Mesodermal cell (in vitro differentiated cells): Measurements from ENCODE around the gene TSEN34.
"Not testable (repeated sequence)": the region's sequence is repeated elsewhere in the genome, so short reads cannot be mapped to it uniquely, and the experiment has no call there.

Experiments
- H3K27ac ChIP-seq: 2 replicates; pipeline ENCODE4 v1.7.0; 2013; ENCODE audit warnings: mild to moderate bottlenecking, low read depth, low read length, moderate library complexity; ENCODE audit not compliant: severe bottlenecking
- H3K36me3 ChIP-seq: 2 replicates; pipeline ENCODE4 v1.7.1; 2013; ENCODE audit warnings: mild to moderate bottlenecking, low read length, moderate library complexity; ENCODE audit not compliant: control insufficient read depth, insufficient read depth
- H3K4me1 ChIP-seq: one replicate; pipeline ENCODE4 v1.7.1; 2013; ENCODE audit warnings: mild to moderate bottlenecking, low read length; ENCODE audit not compliant: insufficient read depth, control insufficient read depth, poor library complexity, severe bottlenecking
- H3K4me3 ChIP-seq: 2 replicates; pipeline ENCODE4 v1.7.0; 2013; ENCODE audit warnings: low read length, control low read depth, mild to moderate bottlenecking; ENCODE audit not compliant: insufficient read depth, poor library complexity, severe bottlenecking; ENCODE audit errors: extremely low read depth
- H3K9me3 ChIP-seq: 2 replicates; pipeline ENCODE4 v1.7.1; 2013; ENCODE audit warnings: mild to moderate bottlenecking, low read length, moderate library complexity; ENCODE audit not compliant: control insufficient read depth
- WGBS, 2 experiments: methylation state at CpG; one replicate each; pipeline ENCODE4 v1.1.5; 2013; ENCODE audit warnings: missing lambda C conversion rate in 2 of 2; ENCODE audit not compliant: insufficient coverage in 2 of 2; 5-methylcytosine and 5-hydroxymethylcytosine counted together

Gene TSEN34

DNA sequence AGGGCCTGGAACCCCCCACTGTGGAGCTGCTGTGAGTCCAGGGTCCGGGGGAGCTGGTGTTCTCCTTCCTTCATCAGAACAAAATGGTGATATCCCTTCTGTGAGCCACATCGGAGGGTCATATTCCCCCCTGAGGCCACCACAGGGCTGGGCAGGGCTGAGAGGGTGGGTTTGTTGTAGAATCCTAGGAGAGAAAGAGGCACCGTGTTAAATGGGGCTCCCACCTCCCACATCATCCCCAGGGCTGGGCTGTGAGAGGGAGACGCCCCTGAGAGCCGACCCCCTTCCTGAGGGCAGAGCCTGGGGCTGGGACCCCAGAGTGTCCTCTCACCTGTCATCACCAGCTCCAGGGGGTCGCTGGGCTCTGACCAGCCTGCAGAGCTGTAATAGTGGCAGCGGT, 30.8 kb downstream of the TSEN34 start:
- H3K27ac ChIP-seq, H3K4me1 ChIP-seq, H3K36me3 ChIP-seq, H3K9me3 ChIP-seq, H3K4me3 ChIP-seq: not testable (repeated sequence)
- no CpG with 5 or more reads among the region's 7 CpGs for WGBS, 2 experiments

- not testable (repeated sequence) for H3K27ac ChIP-seq, H3K4me3 ChIP-seq, H3K9me3 ChIP-seq, H3K36me3 ChIP-seq, H3K4me1 ChIP-seq
- 75 to 87% methylated on average over 3 to 4 of the region's 16 CpGs for WGBS, 2 experiments
Measured at GRCh38 chr19:54222474-54223276, 31.6 kb downstream of the TSEN34 start, which contains the start of gene LILRB3. Gene LILRB3, minus strand, starts transcription at chr19:54223007. Its CDS starts 31 bp downstream, at chr19:54222976.

GRCh38 chr19:54223277-54223936, 32.3 kb downstream of the TSEN34 start:
- 69 to 81% methylated on average over 5 to 7 of the region's 14 CpGs for WGBS, 2 experiments
- not testable (repeated sequence) for H3K4me1 ChIP-seq, H3K9me3 ChIP-seq, H3K36me3 ChIP-seq, H3K27ac ChIP-seq, H3K4me3 ChIP-seq

DNA sequence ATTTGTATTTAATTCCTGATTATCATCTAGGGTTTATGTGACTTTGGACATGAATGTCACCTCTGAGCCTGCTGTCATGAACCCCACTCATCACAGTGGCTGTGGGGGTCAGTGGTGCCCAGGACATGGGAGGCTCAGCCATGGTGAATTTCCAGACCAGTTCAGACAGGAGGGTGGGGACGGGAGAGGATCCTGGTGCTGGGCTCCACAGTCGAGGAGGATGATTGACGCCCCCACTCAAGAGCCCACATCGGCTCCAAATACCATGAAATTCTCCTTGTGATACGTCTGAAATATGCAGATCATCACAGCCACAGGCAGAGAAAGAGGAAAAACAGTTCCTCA, 32.8 kb downstream of the TSEN34 start:
- H3K4me1 ChIP-seq, H3K27ac ChIP-seq, H3K9me3 ChIP-seq, H3K4me3 ChIP-seq, H3K36me3 ChIP-seq: not testable (repeated sequence)
- WGBS, 2 experiments = 95% methylated on average over 3 of the region's 5 CpGs; no CpG with 5 or more reads in 1 of the 2 experiments

- H3K4me3 ChIP-seq, H3K4me1 ChIP-seq, H3K36me3 ChIP-seq, H3K27ac ChIP-seq: not testable (repeated sequence)
- H3K9me3 ChIP-seq = peaks cover 11% of the 10 kb centered on the region
- WGBS, 2 experiments = 82 to 95% methylated on average over 3 to 7 of the region's 10 CpGs
Measured at GRCh38 chr19:54224619-54225018, 33.5 kb downstream of the TSEN34 start.

DNA sequence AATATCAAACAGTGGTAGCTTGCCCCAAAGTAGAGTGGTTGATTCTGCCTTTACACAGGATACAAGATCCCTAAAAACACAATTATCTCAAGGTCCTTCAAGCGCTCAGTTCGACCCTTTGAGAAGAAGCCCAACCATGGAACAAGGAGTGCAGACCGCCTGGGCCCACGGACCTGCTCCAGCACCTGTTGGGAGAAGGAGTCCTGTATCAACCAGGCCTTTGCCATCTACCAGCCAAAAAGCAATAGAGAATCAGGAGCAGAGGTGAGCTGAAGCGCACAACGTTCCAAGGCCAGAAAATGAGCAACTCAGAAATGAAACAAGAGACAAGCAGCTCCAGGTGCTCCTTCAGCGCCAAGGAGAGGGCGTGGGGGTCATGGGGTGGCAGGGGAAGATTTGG, 38.0 kb downstream of the TSEN34 start:
- H3K4me3 ChIP-seq = no peak overlapping the region
- H3K9me3 ChIP-seq = peaks cover 11% of the 10 kb centered on the region
- no peaks in the 10 kb centered on the region for H3K36me3 ChIP-seq
- no peak overlapping the region for H3K27ac ChIP-seq
- WGBS, 2 experiments = 90 to 95% methylated on average over 6 of the region's 8 CpGs
- no peaks in the 10 kb centered on the region for H3K4me1 ChIP-seq

DNA sequence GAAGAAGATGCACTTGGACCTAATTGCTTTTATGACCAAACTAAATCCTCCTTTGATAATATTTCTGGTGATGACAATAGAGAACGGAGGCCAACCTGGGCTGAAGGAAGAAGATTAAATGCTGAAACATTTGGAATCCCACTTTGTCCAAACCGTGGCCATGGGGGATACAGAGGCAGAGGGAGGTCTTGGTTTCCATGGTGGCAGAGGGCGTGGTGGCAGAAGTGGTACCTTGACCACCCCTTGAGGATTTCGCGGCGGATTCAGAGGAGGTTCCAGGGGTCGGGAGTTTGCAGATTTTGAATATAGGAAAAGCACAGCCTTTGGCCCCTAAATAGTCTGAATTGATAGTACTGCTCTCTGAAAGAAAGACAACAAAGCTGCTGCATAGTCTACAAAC, 38.9 kb downstream of the TSEN34 start:
- Histone ChIP-seq H3K4me3 (no peak overlapping the region), H3K4me1 (no peaks in the 10 kb centered on the region), H3K27ac (no peak overlapping the region), H3K9me3 (peaks cover 18% of the 10 kb centered on the region), H3K36me3 (no peaks in the 10 kb centered on the region)
- 90 to 91% methylated on average over 7 of the region's 7 CpGs for WGBS, 2 experiments

GRCh38 chr19:54231077-54231931, 40.2 kb downstream of the TSEN34 start:
- 15 to 16% methylated on average over 16 of the region's 21 CpGs for WGBS, 2 experiments
- Histone ChIP-seq H3K4me3 (no peak overlapping the region), H3K36me3 (no peaks in the 10 kb centered on the region), H3K9me3 (peaks cover 18% of the 10 kb centered on the region), H3K27ac (no peak overlapping the region), H3K4me1 (no peaks in the 10 kb centered on the region)

DNA sequence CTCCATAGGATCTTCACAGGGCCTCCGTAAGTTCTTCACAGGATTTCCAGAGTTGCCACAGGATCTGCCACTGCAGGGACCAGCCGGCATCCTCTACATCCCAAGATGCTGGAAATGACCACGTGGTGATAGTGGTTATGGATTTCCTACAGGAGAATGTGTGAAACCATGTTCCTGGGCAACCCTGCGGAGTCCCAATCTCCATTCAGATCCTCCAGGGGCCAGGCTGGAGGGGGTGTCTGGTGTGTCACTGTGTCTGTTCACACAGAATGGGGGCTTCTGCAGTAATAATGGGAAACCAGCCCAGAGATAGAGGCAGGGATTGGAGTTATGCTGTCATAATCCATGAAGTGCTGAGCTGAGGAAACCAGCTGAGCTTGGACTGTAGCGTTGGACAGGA, 42.8 kb downstream of the TSEN34 start:
- Histone ChIP-seq H3K27ac (no peak overlapping the region), H3K36me3 (no peaks in the 10 kb centered on the region), H3K4me1 (no peaks in the 10 kb centered on the region)

DNA sequence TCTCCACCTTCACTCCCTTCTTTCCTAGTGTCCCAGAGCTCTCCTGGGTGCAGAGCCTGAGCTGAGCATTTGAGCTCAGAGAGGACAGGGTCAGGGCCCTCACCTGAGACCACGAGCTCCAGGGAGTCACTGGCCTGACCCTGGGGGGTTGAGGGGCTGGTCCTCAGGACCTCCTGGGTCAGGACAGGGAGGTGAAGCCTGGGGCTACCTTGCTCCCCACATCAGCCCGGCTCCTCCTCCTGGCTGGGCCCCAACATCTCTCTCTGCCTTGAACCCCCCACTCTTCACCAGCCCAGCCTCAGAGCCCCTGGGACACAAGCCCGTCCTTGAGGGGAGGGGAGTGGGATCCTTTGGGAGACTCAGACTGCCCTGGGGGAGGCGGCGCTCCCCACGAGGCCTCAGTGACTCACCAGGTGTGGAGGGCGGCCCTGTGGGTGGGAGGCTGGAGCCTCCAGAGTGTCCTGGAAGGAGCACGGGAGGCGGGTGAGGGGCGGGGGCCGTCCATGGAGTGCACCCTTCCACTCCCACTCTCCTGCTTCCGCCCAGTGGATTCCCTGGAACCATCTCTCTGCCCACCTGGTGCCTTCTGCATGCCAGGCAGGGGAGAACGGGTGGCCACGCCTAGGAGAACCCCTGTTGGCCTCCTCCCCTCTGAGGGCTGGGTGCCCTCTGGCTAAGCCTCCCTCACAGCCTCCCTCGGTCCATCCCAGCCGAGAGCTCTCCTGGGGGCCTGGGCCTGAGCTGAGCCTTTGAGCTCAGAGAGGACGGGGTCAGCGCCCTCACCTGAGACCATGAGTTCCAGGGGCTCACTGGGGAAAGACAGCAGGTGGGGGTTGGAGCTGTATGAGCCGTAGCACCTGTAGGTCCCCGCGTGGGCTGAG, 48.6 kb downstream of the TSEN34 start:
- H3K9me3 ChIP-seq, H3K27ac ChIP-seq, H3K4me1 ChIP-seq, H3K4me3 ChIP-seq, H3K36me3 ChIP-seq: not testable (repeated sequence)
- WGBS, 2 experiments = 71 to 76% methylated on average over 6 of the region's 21 CpGs

More for the DNA sequence above, 42.8 kb downstream of the TSEN34 start:
- Histone ChIP-seq H3K4me3 (no peak overlapping the region), H3K9me3 (peaks cover 10% of the 10 kb centered on the region)
- 87 to 92% methylated on average over 2 to 4 of the region's 5 CpGs for WGBS, 2 experiments
